KBM-7 (cell line): Measurements from ENCODE around the gene TOLLIP.
"Not testable (repeated sequence)": the region's sequence is repeated elsewhere in the genome, so short reads cannot be mapped to it uniquely, and the experiment has no call there.

ENCODE experiments used
- DNase-seq: peaks from one replicate; pipeline ENCODE4 v3.0.0-alpha.2; 2015
- in situ Hi-C: fragments of 300-500 bp; cut with MboI; formaldehyde crosslinking; loops from 2 replicates; pipeline ENCODE4 v1.14.3; 2020; ENCODE audit warnings: low sequenced_read_pairs, low pct_unique_long_range_greater_than_20kb, mixed read lengths

The TOLLIP gene

GRCh38 chr11:1345737-1346513 is 36.5 kb upstream of the TOLLIP start:
- DNase-seq = no peak
- in situ Hi-C loops = no loop called here

- DNase-seq = no peak
- in situ Hi-C loops = no loop called here
These were observed 34.7 kb upstream of the TOLLIP start for GRCh38 chr11:1344056-1344635.

- DNase-seq = no peak
- in situ Hi-C loops = no loop called here
These were observed 34.1 kb upstream of the TOLLIP start for GRCh38 chr11:1343391-1344055.

- no peak for DNase-seq
- in situ Hi-C loops = no loop called here
These were observed 33.5 kb upstream of the TOLLIP start for GRCh38 chr11:1342946-1343345.

- DNase-seq = no peak
- in situ Hi-C loops = no loop called here
These were observed 32.6 kb upstream of the TOLLIP start for GRCh38 chr11:1341928-1342524.

GRCh38 chr11:1341226-1341625 is 31.8 kb upstream of the TOLLIP start:
- in situ Hi-C loops, DNase-seq: not testable (repeated sequence)

GRCh38 chr11:1340111-1340510 is 30.7 kb upstream of the TOLLIP start:
- in situ Hi-C loops = no loop called here
- DNase-seq = no peak

DNA sequence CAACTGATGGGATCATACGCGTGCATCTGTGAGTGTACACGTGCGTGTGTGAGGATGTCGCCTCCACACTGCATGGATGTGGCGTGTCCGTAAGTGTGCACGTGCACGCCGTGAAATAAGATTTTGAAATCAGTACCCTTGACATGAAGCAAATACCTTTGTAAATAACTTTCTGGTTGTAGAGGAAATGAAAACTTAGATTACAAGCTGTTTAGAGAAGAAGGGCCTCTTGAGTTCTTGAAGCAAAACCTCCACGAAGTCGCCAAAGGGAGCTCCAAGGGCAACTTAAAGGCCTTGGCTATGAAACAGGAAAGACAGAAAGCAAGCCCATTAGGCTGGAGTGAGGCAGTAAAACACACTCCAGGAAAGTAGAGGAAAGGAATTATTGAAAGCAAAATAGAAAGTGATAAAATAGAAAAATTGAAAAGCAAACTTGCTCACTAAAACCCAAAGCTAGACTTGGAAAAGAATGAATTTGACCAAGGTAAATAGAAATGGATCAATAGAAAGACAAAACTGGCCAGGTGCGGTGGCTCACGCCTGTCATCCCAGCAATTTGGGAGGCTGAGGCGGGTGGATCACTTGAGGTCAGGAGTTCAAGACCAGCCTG is 29.7 kb upstream of the TOLLIP start:
- in situ Hi-C loops = no loop called here
- no peak for DNase-seq

DNA sequence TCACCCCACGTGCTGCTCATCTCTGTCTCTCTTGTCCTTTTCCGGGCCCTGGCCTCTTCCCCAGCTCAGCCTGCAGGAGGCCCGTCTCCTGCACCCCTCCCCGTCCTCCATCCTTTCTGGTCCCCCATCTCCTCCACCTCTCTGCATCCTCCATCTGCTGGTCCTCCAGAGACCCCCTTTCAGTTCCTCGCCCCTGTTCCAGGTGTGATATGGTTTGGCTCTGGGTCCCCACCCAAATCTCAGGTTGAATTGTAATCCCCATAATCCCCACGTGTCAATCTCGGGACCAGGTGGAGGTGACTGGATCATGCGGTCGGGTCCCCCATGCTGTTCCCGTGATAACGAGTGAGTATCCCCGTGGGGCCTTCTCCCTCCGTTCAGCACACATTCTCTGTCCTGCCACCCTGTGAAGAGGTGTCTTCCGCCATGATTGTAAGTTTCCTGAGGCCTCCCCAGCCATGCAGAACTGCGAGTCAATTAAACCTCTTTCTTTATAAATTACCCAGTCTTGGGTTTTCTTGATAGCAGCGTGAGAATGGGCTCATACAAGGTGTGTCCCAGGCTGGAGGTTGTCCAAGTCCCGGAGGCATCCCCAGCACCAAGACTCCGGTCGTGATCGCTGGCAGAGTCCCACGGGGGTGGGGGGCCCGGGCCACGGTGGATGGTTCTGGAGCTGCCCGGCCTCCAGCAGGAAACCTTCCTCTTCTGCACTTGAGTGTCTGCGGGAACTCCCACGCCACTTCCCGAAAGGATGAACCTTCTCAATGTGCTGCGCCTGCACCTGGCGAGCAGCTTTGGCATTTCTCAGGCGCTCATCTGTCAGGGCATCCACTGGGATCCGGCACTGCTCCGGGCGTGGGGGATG is 29.0 kb upstream of the TOLLIP start:
- in situ Hi-C loops = no loop called here
- no peak for DNase-seq

DNA sequence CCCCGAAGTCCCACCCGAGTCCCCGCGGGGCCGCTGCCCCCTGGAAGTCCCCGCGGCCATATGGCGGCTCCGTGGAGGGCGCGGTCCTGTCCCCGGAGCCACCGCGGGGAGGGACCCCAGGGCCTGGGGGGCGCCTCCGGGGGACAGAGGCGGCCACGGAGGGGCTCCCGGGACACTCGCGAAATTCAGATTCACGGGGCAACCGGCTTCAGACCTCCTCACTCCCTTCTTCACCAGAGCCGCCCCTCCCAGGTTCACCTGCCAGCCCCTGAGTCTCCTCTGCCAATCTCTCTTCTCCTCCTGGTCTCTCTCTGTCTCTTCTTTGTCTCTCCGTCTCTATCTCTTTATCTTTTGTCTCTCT is 28.2 kb upstream of the TOLLIP start:
- in situ Hi-C loops = no loop called here
- DNase-seq = no peak

DNA sequence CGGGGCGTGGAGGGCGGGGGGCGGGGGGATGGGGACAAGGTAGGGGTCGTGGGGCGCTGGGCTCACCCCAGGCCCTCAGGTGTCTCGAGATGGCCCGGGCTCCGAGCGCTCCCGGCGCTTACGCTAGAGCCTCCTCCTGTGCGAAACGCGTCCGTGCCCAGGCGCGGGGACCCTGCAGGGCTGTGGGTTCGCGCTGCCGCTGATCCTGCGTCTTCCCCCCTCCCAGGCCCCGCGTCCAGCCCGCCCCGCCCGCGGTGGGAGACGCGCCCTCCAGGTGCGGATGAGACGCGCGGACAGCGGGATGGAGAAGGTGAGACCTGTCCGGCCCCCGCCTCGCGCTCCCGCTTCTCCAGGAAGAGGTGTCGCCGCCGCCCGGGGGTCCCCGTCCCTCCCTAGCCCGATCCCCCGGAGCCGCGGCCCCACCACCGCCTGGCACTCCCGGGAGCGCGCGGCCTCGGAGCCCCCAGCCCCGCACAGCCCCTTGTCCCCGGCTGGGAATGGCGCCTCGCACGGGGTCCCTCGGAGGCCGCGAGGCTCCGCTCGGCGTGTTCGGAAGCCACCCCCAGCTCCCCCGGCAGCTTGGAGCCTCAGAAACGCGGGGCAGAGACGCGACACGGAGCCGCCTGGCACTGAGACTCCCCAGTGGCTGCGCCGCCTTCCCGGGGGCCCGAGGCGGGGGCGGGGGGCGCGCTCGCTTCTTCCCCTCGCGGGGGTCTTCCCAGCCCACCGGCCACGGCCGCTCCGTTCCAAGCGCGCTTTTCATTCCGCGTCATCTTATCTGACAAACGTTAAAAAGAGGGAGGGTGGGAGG is 27.6 kb upstream of the TOLLIP start:
- no peak for DNase-seq
- in situ Hi-C loops = no loop called here

DNA sequence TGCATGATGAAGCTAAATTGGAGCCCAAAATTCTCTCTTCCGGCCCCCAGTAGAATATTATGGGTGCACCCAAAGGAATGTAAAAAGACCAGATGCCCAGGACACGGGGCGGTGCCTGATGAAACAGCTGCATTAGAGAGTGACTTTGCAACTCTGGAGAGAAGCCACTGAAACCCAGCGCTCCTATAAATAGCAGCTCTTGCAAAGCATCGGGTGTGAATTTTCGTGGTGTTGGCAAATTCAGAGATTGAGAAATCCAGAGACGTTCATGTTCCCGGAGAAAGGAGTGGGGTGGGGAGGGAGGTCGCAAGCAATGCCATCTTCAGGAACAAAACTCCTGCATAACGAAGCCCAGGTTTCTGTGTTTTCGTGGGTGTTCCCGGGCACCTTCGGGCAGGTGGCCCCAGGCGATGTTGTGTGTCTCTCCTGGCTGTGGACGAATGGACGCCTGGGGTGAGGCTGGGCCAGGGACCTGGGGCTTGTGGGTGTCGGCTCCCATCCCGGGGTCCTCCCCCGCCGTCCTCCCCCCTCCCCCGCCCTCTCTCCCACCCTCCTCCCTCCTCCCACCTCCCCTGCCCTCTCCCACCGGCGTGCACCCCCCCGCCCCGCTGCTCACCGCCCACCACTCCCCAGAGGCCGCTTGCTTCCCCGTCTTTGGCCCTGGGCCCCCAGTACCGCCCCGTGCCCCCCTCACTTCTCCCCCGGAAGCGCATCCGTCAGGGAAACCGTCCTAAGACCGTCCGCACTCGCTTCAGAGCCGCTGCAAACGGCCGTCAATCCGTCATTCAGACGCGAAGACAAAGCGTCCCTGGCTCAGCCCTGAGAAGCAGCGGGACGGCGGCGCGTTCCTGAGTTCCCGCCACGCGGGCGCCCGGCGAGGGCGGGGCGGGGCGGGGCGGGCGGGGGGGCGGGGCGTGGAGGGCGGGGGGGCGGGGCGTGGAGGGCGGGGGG is 26.7 kb upstream of the TOLLIP start:
- peak; percentile 58 for DNase-seq
- in situ Hi-C loops = no loop called here

- no peak for DNase-seq
- in situ Hi-C loops = no loop called here
These were observed 25.9 kb upstream of the TOLLIP start for GRCh38 chr11:1335264-1335810.

- DNase-seq = no peak
- in situ Hi-C loops = no loop called here
These were observed 24.4 kb upstream of the TOLLIP start for GRCh38 chr11:1333860-1334259.

GRCh38 chr11:1333091-1333772 is 23.8 kb upstream of the TOLLIP start:
- in situ Hi-C loops = no loop called here
- DNase-seq = no peak

DNA sequence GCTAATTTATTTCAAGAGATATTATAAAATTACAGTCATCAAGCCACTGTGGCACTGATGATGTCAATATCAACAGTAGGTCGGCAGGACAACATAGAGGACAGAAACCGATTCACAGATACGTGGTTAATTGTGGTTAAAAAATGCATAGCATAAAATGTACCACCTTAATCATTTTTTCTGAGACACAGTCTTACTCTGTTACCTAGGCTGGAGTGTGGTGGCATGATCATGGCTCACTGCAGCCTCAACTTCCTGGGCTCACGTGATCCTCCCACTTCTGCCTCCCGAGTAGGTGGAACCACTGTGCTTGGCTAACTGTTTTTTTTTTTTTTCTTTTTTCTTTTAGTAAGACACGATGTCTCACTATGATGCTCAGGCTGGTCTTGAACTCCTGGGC is 21.0 kb upstream of the TOLLIP start:
- DNase-seq = no peak
- in situ Hi-C loops = no loop called here
